ENCODE measurements around the gene UGT1A6.
"Not testable (repeated sequence)": the region's sequence is repeated elsewhere in the genome, so short reads cannot be mapped to it uniquely, and the experiment has no call there.

The UGT1A6 gene

DNA sequence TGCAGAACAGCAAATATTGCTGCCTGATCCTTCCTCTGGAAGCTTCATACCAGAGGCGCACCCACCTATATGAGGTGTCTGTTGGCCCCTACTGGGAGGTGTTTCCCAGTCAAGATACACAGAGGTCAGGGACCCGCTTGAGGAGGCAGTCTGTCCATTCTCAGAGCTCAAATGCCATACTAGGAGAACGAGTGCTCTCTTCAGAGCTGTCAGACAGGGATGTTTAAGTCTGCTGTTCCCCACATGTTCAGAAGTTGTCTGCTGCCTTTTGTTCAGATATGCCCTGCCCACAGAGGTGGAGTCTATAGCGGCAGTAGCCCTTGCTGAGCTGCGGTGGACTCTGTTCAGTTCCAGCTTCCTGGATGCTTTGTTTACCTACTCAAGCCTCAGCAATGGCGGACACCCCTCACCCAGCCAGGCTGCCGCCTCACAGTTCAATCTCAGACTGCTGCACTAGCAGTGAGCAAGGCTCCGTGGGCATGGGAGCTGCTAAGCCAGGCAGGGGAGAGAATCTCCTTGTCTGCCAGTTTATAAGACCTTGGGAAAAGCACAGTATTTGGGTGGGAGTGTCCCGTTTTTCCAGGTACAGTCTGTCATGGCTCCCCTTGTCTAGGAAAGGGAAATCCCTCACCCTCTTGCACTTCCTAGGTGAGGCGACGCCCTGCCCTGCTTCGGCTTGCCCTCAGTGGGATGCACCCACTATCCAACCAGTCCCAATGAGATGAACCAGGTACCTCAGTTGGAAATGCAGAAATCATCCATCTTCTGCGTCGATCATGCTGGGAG lies 44.4 kb downstream of the UGT1A6 start:
- DNase-seq = not testable (repeated sequence)

DNA sequence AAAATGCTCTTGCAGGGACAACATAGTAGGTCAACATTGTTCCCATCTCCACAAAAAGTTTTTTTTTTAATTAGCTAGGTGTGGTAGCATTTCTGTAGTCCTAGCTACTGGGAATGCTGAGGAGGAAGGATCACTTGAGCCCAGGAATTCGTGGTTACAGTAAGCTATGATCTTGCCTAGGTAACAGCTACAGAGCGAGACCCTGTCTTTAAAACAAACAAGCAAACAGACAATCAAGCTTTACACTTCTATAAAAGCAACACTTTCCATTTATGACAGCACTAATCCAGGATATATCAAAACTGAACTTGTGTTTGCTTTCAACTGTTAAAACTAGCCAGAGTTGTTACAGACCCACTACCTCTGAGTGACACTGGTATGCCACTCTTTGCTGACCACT lies 48.2 kb downstream of the UGT1A6 start:
- no peak for DNase-seq

DNA sequence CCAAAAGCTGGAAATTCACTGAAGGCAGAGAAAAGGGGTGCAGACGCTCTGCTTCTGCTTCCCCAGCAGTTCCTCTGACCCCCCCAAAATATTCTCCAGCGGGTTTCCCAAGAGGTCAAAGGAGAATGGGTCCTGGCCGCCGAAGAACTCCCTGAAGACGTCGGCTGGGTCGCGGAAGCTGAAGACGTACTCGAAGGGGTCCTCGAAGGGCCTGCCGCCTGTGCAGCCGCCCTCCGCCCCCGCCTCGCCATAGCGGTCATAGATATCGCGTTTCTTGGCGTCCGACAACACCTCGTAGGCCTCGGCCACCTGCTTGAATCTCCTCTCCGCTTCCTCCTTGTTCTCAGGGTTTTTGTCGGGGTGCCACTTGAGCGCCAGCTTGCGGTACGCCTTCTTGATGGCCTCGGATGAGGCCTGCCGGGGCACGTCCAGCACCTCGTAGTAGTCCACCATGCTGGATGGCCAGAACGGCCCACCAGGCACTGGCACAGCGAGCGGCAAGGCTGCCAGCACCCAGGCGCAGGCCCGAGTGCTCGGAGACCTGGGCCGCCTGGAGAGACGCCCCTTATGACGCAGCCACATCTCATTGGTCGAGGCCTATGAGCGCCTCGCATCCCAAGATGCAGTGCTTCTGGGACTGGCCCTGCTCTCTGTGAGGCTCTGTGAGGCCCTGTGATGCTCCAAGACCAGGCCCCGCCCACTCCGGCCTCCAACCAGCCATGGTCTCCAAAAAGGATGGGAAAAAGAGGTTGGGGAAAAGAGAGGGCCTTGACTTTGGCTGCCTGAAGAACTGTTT lies 51.0 kb downstream of the UGT1A6 start:
- DNase-seq = no peak

DNA sequence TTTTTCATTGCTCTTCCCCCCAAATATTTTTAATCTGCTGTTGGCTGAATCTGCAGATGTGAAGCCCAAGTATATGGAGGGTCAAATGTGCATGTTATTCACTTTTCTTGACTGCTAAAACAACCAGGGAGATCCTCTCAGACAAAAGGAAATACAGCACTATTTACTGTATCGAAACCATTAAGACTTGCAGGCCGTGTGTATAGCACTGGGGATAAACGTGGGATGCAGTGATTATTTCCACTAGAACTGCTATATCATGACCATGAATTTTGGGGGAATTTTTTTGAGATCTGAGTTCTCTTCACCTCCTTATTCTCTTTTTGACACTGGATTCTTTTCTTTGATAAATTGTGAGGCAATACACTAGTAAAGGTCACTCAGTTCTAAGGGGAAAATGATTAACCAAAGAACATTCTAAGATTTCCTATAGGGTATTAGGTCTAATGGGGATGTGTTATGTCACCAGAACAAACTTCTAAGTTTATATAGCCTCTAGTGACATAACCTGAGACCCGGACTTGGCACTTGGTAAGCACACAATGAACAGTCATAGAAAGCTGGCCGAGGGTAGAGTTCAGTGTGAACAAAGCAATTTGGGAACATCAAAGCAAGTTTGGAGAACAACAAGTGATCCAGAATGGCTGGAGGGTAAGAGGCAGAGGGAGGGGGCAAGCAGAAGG lies 52.5 kb downstream of the UGT1A6 start:
- no peak for DNase-seq

DNA sequence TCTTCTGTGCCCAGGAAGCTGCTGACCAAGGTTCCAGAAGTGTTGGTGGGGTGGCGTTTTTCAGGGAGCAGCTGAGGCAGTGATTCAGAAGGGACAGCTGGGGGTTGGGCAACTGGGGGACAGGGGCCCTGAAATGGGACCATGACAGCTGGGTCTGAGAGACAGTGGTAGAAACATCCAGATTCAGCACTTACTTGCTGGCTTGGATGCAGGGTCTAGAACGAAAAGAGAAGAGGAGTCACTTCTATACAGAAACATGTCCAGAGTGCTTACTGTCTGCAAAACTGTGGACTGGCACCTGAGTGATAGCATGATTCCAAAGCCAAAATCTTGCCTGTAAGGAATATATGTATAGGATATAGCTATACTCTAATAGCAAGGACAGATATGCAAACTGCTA lies 53.1 kb downstream of the UGT1A6 start:
- not testable (repeated sequence) for DNase-seq

DNA sequence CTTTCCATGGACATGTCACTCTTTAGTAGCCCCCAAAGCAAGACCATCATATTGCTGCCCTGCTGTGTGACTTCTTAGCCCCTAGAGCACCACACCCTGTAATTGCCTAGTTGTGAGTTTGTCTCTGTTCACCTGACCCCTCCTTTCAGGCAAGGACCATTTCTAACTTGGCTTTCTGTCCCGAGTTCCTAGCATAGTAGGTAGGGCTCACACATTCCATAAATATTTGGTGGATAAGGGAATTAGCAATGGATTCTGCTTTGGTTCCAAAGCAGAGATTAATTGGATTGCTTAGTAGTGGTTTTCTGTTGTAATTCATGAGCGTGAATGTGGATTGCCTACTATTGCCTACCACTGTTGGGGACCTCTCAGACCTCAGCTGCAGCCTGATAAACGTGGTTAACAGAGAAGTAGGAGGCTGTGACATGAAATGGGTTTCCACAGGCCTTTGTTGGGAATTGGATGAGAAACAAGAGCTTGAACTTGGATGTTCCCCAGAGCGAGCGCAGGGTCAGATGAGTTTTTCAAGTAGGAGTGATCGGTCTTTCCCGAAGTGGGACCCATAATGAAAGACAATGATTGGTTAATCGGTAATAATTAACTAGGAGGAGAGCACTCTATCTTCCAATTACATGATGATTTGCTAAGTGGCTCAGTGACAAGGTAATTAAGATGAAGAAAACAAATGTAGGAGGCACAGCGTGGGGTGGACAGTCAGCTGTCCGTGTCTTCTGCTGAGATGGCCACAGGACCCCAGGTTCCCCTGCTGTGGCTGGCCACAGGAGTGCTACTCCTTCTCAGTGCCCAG lies 54.0 kb downstream of the UGT1A6 start:
- DNase-seq = no peak

DNA sequence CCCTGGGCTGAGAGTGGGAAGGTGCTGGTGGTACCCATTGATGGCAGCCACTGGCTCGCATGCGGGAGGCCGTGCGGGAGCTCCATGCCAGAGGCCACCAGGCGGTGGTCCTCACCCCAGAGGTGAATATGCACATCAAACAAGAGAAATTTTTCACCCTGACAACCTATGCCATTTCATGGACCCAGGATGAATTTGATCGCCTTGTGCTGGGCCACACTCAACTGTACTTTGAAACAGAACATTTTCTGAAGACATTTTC lies 54.5 kb downstream of the UGT1A6 start:
- no peak for DNase-seq

DNA sequence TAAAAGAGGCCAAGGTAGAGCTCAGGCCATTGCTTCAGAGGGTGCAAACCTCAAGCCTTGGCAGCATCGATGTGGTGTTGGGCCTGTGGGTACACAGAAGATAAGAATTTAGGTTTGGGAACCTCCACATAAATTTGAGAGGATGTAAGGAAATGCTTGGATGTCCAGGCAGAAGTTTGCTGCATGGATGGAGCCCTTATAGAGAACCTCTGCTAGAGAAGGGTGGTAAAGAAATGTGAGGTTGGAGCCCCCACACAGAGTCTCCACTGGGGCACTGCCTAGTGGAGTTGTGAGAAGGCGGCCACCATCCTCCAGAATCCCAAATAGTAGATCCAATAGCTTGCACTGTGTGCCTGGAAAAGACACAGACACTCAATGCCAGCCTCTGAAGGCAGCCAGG lies 58.0 kb downstream of the UGT1A6 start:
- DNase-seq = not testable (repeated sequence)

DNA sequence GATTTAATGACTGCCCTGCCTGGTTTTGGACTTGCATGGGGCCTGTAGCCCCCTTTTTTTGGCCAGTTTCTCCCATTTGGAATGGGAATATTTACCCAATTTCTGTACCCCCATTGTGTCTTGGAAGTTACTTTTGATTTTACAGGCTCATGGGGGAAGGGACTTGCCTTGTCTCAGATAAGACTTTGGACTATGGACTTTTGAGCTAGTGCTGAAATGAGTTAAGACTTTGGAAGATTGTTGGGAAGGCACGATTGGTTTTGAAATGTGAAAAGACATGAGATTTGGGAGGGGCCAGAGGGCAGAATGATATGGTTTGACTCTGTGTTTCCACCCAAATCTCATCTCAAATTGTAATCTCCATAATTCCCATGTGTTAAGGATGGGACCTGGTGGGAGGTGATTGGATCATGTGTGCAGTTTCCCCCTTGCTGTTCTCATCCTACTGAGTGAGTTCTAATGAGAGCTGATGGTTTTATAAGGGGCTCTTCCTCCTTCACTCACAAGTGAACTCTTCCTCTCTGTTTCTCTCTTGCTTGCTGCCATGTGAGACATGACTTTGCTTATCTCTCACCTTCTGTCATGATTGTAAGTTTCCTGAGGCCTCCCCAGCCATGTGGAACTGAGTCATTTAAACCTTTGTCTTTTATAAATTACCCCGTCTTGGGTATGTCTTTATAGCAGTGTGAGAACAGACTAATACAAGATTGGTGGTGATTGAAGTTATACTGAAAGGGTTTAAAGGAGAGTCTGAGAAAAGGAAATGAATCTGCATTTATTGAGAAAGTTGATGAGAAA lies 58.7 kb downstream of the UGT1A6 start:
- not testable (repeated sequence) for DNase-seq

DNA sequence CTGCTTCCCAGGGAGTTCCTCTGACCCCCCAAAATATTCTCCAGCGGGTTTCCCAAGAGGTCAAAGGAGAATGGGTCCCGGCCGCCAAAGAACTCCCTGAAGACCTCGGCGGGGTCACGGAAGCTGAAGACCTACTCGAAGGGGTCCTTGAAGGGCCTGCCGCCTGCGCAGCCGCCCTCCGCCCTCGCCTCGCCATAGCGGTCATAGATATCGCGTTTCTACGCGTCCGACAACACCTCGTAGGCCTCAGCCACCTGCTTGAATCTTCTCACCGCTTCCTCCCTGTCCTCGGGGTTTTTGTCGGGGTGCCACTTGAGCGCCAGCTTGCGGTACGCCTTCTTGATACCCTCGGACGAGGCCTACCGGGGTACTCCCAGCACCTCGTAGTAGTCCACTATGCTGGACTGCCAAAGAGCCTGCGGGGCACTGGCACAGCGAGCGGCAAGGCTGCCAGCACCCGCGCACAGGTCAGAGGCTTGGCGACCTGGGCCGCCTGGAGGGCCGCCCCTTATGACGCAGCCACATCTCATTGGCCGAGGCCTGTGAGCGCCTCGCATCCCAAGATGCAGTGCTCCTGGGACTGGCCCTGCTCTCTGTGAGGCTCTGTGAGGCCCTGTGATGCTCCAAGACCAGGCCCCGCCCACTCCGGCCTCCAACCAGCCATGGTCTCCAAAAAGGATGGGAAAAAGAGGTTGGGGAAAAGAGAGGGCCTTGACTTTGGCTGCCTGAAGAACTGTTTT lies 62.4 kb downstream of the UGT1A6 start:
- DNase-seq = no peak

DNA sequence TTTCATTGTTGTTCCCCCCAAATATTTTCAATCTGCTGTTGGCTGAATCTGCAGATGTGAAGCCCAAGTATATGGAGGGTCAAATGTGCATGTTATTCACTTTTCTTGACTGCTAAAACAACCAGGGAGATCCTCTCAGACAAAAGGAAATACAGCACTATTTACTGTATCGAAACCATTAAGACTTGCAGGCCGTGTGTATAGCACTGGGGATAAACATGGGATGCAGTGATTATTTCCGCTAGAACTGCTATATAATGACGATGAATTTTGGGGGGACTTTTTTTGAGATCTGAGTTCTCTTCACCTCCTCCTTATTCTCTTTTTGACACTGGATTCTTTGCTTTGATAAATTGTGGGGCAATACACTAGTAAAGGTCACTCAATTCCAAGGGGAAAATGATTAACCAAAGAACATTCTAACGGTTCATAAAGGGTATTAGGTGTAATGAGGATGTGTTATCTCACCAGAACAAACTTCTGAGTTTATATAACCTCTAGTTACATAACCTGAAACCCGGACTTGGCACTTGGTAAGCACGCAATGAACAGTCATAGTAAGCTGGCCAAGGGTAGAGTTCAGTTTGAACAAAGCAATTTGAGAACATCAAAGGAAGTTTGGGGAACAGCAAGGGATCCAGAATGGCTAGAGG lies 63.9 kb downstream of the UGT1A6 start:
- DNase-seq = no peak

DNA sequence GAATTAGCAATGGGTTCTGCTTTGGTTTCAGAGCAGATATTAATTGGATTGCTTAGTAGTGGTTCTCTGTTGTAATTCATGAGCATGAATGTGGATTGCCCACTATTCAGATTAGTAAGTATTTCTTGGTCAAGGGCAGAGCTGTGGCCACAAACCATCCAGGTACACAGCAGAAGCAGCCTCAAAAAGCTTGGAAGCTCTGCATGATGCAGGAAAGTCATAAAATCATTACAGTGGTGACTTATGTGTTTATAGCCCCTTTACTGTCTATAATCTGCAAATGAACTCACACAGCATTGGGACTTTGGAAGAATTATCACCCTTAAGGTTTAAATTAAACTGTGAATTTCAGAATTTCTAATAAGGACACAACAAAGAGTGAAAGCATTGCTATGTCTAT lies 65.5 kb downstream of the UGT1A6 start:
- DNase-seq = no peak

DNA sequence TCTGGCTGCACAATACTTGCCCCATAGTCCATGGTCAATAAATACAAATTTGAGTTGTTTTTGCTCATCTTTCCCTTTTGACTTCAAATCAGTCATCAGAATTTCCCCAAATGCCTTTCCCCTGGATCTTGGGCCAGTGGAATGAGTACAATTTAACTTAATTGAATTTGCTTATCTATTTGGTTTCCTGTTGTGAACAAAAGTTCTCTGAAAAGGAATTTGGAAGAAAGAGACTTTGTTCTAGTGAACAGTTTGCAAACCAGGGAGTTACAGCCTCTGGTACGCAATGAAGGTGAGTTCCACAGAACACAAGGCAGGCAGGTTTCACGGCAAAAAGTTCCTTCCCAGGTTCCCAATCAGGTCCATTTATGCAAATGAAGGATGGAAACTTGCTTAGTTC lies 66.2 kb downstream of the UGT1A6 start:
- no peak for DNase-seq

DNA sequence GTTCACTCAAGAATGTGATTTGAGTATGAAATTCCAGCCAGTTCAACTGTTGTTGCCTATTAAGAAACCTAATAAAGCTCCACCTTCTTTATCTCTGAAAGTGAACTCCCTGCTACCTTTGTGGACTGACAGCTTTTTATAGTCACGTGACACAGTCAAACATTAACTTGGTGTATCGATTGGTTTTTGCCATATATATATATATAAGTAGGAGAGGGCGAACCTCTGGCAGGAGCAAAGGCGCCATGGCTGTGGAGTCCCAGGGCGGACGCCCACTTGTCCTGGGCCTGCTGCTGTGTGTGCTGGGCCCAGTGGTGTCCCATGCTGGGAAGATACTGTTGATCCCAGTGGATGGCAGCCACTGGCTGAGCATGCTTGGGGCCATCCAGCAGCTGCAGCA lies 67.4 kb downstream of the UGT1A6 start, which contains the start of gene UGT1A1:
UGT1A1 (plus strand) TSS at position 228 of the 400 bp plus-strand sequence; CDS start at position 246, 18 bp downstream.
- DNase-seq = no peak

DNA sequence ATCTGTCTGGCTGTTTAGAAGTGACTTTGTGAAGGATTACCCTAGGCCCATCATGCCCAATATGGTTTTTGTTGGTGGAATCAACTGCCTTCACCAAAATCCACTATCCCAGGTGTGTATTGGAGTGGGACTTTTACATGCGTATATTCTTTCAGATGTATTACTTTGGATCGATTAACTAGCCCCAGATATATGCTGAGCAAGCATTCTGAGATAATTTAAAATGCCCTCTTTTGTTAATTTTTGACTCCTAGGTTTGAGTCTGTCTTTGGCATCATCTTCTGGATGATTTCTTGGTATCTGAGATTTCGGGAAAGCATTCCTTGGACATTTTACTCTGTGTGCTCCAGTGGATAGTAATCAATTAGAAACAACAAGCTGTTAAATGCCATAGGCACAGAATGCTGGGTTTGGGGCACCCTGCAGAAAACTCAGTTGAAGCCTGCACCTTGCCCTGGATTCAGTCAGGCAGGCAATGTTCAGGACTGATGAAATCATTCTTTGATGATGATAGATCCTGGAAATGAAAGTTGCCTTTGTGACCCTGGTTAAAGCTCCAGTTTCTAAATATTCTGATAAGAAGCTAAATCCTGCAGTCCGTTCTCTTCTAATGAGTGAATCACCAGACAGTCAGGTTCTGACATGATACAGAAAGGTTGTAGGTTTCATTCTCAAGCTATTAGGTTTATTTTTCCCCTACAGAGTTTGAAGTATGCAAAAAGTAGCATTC lies 68.5 kb downstream of the UGT1A6 start:
- DNase-seq = no peak

DNA sequence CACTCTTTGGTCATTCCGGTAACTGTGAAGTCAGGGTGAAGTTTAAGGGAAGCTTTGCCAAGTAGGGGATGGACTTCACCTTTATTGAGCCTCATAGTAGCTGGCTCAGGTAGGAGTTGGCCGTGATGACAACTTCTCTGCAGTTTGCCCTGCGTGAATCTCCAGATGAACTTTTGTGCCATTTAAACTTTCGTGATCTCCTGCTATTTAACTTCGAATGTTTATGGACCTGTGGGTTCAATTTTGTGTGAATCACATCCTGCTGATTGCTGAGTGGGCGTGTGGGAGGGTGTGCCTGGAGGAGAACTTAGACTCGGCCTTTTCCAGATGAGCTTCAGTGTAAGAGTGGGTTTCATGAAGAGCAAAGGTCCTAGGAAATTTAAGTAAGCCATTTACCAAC lies 71.6 kb downstream of the UGT1A6 start:
- no peak for DNase-seq

DNA sequence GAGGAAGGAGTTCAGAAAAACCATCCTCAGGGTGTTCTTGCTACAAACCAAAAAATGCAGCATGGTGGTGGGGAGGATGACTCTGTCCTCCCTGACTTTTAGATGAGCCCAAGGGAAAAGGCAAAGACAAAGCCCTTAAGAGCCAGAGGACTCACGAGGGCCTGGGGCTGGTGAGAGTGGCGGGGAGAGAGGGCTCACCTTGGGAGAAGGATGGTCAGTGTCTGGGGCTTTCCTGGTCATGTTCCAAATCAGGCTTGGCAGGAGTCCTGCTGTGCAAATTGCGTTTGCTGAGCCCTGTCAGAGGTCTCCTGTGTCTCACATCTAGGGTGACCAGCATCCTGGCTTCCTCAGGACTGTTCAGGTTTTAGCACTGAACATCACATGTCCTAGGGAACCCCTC lies 72.1 kb downstream of the UGT1A6 start:
- no peak for DNase-seq

DNA sequence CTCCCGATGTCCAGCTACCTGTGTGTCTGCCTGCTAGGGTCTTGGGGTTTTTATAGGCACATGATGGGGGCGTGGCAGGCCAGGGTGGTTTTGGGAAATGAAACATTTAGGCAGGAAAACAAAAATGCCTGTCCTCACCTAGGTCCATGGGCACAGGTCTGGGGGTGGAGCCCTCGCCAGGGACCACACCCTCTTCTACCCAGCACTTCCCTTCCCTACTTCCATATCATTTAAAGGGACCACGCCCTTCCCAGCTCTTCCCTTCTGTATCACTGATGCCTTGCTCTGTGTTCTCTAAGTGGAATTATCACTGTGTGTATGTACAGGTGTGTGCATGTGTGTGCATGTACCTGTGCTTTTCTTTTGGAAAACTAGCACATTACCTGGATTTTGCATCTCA lies 73.7 kb downstream of the UGT1A6 start:
- DNase-seq = no peak

DNA sequence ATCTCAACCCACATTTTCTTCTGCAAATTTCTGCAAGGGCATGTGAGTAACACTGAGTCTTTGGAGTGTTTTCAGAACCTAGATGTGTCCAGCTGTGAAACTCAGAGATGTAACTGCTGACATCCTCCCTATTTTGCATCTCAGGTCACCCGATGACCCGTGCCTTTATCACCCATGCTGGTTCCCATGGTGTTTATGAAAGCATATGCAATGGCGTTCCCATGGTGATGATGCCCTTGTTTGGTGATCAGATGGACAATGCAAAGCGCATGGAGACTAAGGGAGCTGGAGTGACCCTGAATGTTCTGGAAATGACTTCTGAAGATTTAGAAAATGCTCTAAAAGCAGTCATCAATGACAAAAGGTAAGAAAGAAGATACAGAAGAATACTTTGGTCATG lies 75.4 kb downstream of the UGT1A6 start:
- DNase-seq = no peak

DNA sequence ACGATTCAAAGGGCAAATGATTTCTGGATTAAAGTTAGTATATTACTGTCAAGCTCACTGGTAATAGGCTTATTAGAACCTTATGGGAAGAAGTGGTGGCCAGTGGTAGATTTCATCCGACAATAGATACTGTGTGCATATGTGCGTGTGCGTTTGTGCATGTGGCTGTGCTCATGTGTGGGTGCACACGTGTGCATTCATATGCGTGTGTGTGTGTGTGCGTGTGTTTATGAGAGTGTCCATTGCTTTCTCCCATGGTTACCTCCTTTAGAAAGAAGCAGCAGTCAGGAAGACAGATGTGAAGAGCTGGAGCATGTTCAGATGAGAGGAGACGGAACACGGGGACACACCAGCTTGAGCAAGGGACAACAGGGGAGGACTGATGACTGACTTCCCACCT lies 76.6 kb downstream of the UGT1A6 start:
- DNase-seq = no peak

Data from CD4-positive, alpha-beta T cell treated with Interleukin-10 for 1 hour (primary cell).